GM19328 (cell line): ENCODE data around the gene OR10AD1.
"Not testable (repeated sequence)": the region's sequence is repeated elsewhere in the genome, so short reads cannot be mapped to it uniquely, and the experiment has no call there.

Experiments
- ATAC-seq: cut with Tn5 transposase; IDR thresholded peaks from one replicate; pipeline ENCODE4 v1.9.1; 2021; ENCODE audit warnings: mild to moderate bottlenecking, moderate library complexity; ENCODE audit not compliant: unreplicated experiment

OR10AD1 gene

GRCh38 chr12:48163150-48163747, 39.8 kb downstream of the OR10AD1 start:
- no peak for ATAC-seq

- ATAC-seq, result no peak
Measured at GRCh38 chr12:48160807-48161206, 42.3 kb downstream of the OR10AD1 start.

GRCh38 chr12:48160046-48160445, 43.0 kb downstream of the OR10AD1 start:
- ATAC-seq, result no peak

GRCh38 chr12:48157889-48158370, 45.2 kb downstream of the OR10AD1 start:
- no peak for ATAC-seq

GRCh38 chr12:48157018-48157888, 45.8 kb downstream of the OR10AD1 start, which contains the start of gene ASB8:
Gene ASB8 (minus strand): TSS chr12:48157515. CDS start chr12:48153496, 4,019 bp downstream.
- peak; percentile 94 for ATAC-seq

GRCh38 chr12:48156652-48157017, 46.5 kb downstream of the OR10AD1 start:
- no peak for ATAC-seq

GRCh38 chr12:48155786-48156185, 47.3 kb downstream of the OR10AD1 start:
- ATAC-seq, result not testable (repeated sequence)
